ENCODE measurements around the gene SORCS3.

DNA sequence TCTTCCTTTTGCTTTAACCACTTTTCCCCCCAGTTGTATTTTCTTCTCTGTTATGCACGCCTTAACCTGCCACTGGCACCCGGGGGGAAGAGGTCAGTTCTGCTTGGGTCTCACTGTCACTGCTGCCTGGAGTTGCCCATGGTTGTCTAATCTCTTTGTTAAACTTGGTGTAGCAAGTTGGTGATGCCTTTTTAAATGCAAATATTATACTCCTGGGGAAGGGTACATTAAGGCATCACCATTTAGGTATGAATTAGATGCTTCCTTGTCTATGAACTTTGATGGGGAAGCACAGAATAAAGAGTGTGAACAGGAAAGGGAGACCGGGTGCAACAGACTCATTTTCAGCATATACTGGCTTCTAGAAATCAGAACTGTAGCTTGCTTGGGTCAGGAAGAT, 9.1 kb upstream of the SORCS3 start:
- TF ChIP-seq CTCF (IDR thresholded peaks at IDR 0.05) (no peak), POLR2A (IDR thresholded peaks at IDR 0.05) (no peak)

All from lower leg skin (tissue), 3 donors.